Spinal cord (tissue), 10 donors: ENCODE data around the gene UBQLN3. TPM values are rescaled to one million over a fixed set of nuclear protein-coding genes. Genes with fewer than 3 reads are reported as not detected.

Source experiments
- DNase-seq, 6 donors: peaks; one replicate each; pipeline versions ENCODE4 v3.0.0 to v3.0.0-alpha.2; 2013 to 2015; ENCODE audit warnings: low spot score in 6 of 6, low read depth in 4 of 6
- H3K27ac ChIP-seq: one replicate; pipeline ENCODE4 v1.5.1; 2013; ENCODE audit warnings: low read depth, low read length, control low read depth
- H3K27me3 ChIP-seq: one replicate; pipeline ENCODE4 v1.6.1; 2013; ENCODE audit warnings: low read length; ENCODE audit not compliant: control insufficient read depth, insufficient read depth
- H3K36me3 ChIP-seq: one replicate; pipeline ENCODE4 v1.6.1; 2013; ENCODE audit warnings: low read length; ENCODE audit not compliant: control insufficient read depth, insufficient read depth
- H3K4me1 ChIP-seq: one replicate; pipeline ENCODE4 v1.6.1; 2013; ENCODE audit warnings: low read length; ENCODE audit not compliant: control insufficient read depth, insufficient read depth
- H3K4me3 ChIP-seq: one replicate; pipeline ENCODE4 v1.5.1; 2013; ENCODE audit warnings: low read depth, low read length, control low read depth
- H3K9me3 ChIP-seq: one replicate; pipeline ENCODE4 v1.6.1; 2013; ENCODE audit warnings: low read length; ENCODE audit not compliant: control insufficient read depth, insufficient read depth
- WGBS: methylation state at CpG from one replicate; pipeline ENCODE4 v1.1.5; 2013; ENCODE audit warnings: missing lambda C conversion rate; ENCODE audit not compliant: insufficient coverage; 5-methylcytosine and 5-hydroxymethylcytosine counted together
- long read RNA-seq, 4 donors: transcript quantifications; one replicate each; lab custom pipeline, GENCODE V29; 2026
- polyA plus RNA-seq, 2 donors: library from polyadenylated mRNA; unstranded; fragments of 120-200 nt; gene quantifications; one replicate each; pipeline ENCODE4 v1.2.1, GENCODE V29; 2013; ENCODE audit not compliant: insufficient read length in 2 of 2
- total RNA-seq, 2 donors: library from RNA; depleted of rRNA in 1 of 2; stranded (reverse); fragments of 120-200 nt in 1 of 2; fragments of >200 nt in 1 of 2; gene quantifications; one replicate each; pipeline versions ENCODE4 v1.2.3 to v1.2.4, GENCODE V29; 2013 to 2014
- donor health status: healthy.

The UBQLN3 gene
- total RNA-seq: under 1 TPM; 0.10 to 0.39 TPM
- not detected for polyA plus RNA-seq
- long read RNA-seq, donor 1: 0 reads
- long read RNA-seq, donor 2: 0 reads
- long read RNA-seq, donor 3: 0 reads
- long read RNA-seq, donor 4: 0 reads

DNA sequence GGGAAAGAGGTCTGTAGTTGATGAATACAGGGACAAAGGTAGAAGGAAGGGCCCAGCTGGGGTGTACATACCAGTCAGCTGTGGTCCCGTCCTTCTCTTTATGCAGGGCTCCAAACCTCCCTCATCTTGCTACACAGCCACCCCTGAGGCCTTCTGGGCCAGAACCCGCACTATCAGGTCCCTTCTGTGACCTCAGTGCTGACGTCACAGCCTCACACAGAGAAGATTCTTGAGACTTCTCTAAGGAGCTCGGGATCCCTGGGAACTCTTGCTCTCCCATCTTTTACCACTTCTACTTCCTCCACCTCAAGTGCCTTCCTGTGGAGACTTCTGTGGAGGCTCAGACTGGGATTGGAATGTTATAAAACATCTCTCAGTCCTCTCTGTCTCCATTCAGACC lies at the start of gene UBQLN3:
Gene UBQLN3 (minus strand): TSS at position 155 of the 400 bp plus-strand sequence. CDS start 399 bp downstream, outside the sequence.
- no peak within 1 kb of the TSS for H3K4me3 ChIP-seq
- H3K27me3 ChIP-seq: no peaks in the 10 kb centered on the region
- WGBS: 86% methylated on average over 3 of the region's 4 CpGs
- H3K9me3 ChIP-seq: no peaks in the 10 kb centered on the region
- no peaks in the 10 kb centered on the region for H3K36me3 ChIP-seq
- no peaks in the 10 kb centered on the region for H3K4me1 ChIP-seq
- DNase-seq: no peak
- H3K27ac ChIP-seq: no peak within 1 kb of the TSS

DNA sequence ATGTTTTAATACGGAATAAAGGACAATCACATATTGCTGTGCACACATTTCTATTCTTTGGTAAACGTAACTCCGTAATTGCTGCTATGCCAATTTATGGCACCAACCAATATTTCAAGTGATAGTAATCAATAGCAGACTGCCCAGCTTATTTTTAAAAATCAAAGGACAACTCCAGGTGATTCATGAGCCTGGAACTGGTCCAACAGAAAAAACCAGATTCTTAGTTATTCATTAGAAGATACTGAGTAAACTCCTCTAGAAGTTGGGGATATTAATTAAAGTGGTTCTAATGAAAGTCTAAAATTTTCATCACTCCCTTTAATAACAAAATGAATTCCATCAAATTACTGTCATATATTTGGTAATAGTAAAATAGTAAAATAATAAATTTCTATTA lies 48.0 kb upstream of the UBQLN3 start:
- Histone ChIP-seq H3K4me1 (no peaks in the 10 kb centered on the region), H3K36me3 (no peaks in the 10 kb centered on the region), H3K27me3 (no peaks in the 10 kb centered on the region), H3K9me3 (no peaks in the 10 kb centered on the region), H3K27ac (no peak overlapping the region), H3K4me3 (no peak overlapping the region)
- WGBS: 50% methylated on average over 2 of the region's 3 CpGs
- DNase-seq: no peak

DNA sequence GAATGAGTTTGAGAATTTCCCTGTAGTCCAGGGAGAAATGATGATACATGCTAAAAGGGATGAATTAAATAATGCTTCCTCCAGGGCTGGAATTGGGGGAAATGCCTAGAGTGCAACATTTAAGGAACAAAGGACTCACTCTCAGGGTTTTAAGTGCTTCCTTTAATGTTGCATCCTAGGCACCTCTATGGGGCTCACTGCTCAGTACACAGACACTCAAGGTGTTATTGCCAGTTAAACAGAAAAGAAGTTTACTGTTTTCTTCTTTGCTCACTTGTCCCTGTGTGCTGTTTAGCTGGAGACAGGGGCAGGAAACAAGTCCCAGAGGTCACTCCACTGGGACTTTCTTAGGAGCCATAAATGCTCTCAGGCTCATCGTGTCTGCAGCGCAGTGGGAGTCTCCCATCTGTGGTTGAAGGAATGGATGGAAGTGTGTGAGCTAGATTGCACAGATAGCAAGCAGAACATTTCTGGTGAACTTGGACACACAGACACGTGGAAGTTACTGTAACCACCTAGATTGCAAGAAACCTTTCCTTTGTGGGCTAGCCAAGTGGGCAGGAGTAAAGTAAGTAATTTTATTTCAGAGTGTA lies 46.9 kb upstream of the UBQLN3 start:
- H3K9me3 ChIP-seq: no peaks in the 10 kb centered on the region
- 55% methylated on average over 3 of the region's 3 CpGs for WGBS

DNA sequence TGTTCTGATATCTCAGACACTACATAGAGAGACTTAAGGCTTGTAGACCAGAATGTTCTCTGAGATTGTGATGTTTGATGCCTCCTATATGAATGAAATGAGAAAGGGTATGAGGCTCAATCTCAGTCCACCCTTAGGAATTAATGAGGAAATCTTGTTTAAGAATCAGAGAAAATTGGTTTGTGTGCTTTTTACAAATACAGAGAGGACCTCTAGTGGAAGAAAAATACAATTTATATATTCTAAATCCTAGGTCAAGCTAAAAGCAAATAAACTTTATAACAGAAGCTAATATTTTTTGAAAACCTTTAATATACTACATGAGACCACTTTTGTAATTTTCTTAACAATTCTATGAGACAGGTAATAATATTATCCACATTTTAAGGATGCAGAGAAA lies 43.6 kb upstream of the UBQLN3 start:
- DNase-seq: peak in 1 of 6 donors; percentile 48
- H3K36me3 ChIP-seq: no peaks in the 10 kb centered on the region
- H3K9me3 ChIP-seq: no peaks in the 10 kb centered on the region
- H3K27ac ChIP-seq: no peak overlapping the region
- no peaks in the 10 kb centered on the region for H3K27me3 ChIP-seq
- H3K4me1 ChIP-seq: no peaks in the 10 kb centered on the region
- no peak overlapping the region for H3K4me3 ChIP-seq

More for the DNA sequence above, 46.9 kb upstream of the UBQLN3 start:
- Histone ChIP-seq H3K4me3 (no peak overlapping the region), H3K4me1 (no peaks in the 10 kb centered on the region), H3K36me3 (no peaks in the 10 kb centered on the region), H3K27me3 (no peaks in the 10 kb centered on the region), H3K27ac (no peak overlapping the region)
- DNase-seq: no peak

DNA sequence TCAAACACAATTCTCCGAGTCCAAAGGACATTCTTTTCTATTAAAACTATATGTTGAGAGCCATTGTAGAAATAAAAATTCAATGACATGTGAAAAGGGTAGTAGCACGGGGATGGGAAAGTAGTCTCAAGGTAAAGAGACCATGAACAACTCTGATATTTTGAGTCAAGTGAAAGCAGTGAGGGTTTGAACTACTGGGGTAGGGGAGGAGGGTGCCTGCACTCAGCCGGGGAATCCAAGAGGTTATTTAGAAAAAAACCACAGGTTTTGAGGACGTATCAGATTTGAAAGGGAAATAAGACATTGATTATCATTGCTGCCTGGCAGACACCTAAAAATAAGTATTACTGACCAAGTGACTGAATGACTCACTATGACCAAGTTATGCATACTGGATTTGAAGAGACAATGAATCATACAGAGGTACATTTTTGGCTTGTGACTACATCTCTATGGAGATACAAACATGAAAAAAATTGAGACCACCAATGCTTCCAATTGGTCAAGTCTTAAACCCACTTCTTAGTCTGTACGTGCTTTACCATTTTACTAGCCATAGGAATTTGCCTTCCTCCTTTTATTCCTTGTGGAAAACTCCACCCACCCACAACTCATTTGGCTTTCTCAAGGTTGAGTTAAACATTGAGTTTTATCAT lies 40.8 kb upstream of the UBQLN3 start:
- Histone ChIP-seq H3K9me3 (no peaks in the 10 kb centered on the region), H3K4me1 (no peaks in the 10 kb centered on the region), H3K27ac (no peak overlapping the region), H3K4me3 (no peak overlapping the region), H3K27me3 (no peaks in the 10 kb centered on the region), H3K36me3 (no peaks in the 10 kb centered on the region)
- no peak for DNase-seq
- WGBS: 64% methylated on average over 3 of the region's 5 CpGs

DNA sequence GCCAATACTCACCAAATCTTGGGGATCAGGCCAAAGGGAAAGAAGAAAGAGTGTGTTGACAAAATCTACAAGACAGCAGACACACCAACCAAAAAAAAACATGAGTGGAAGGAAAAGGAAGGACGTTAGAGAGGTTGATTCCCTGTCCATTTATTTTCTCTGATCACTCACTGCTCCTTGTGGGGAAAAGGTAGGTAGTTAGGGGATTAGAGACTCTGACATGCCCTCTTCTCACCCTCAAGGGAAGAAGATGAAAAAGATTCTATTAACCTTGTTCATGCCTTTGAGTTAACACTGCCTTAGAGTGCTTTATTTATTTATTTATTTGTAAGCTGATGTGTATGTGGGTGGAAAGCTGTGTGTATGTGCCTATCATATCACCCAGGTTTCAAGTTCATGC lies 38.7 kb upstream of the UBQLN3 start, which contains the start of gene OR52H1:
Gene OR52H1 (minus strand): TSS at position 101 of the 400 bp plus-strand sequence. CDS start 3,035 bp downstream, outside the sequence.
- no peaks in the 10 kb centered on the region for H3K27me3 ChIP-seq
- no peak for DNase-seq
- H3K4me1 ChIP-seq: no peaks in the 10 kb centered on the region
- no peak within 1 kb of the TSS for H3K27ac ChIP-seq
- WGBS: no CpG with 5 or more reads among the region's 1 CpG
- H3K36me3 ChIP-seq: no peaks in the 10 kb centered on the region
- H3K9me3 ChIP-seq: no peaks in the 10 kb centered on the region
- no peak within 1 kb of the TSS for H3K4me3 ChIP-seq

DNA sequence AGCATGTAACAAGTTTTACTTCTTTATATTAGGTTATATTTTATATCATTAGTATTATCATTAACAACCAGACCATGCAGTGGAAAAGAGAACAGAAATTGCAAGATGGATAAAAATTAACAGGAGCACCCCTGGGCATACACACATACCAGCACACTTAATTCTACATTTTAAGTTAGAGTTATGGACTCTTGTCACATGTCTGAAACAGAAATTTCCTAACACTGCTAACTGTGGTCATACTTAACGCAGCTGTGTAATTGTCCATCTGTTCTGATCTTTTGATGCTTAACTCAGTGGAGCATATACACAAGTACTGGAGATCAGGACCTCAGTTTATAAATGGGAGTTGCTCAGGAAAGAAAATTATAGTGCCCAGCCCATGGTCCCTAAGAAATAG lies 38.2 kb upstream of the UBQLN3 start:
- 83% methylated on average over 1 of the region's 1 CpG for WGBS
- no peaks in the 10 kb centered on the region for H3K36me3 ChIP-seq
- DNase-seq: no peak
- H3K27ac ChIP-seq: no peak overlapping the region
- H3K9me3 ChIP-seq: no peaks in the 10 kb centered on the region
- H3K4me3 ChIP-seq: no peak overlapping the region
- no peaks in the 10 kb centered on the region for H3K27me3 ChIP-seq
- H3K4me1 ChIP-seq: no peaks in the 10 kb centered on the region

DNA sequence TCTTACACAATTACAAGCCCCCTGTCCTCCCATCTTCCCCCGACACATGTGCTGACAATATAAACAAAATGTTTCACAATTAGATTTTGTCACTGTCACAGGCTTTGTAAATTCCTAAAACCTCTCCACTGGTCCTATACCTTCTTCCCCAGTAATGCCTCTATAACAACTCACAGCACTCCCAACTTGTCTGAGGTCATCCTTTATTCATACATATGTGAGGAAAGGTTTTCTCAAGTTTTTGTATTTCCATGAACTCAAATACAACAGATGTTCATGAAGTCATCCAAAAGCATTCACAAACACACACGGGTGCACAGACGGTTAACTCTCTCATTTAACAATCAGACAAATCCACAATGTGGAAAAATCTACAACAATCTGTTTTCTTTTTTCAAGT lies 36.7 kb upstream of the UBQLN3 start:
- peak in 1 of 6 donors; percentile 4 for DNase-seq
- Histone ChIP-seq H3K27me3 (no peaks in the 10 kb centered on the region), H3K4me1 (no peaks in the 10 kb centered on the region), H3K4me3 (no peak overlapping the region), H3K27ac (no peak overlapping the region), H3K36me3 (no peaks in the 10 kb centered on the region), H3K9me3 (no peaks in the 10 kb centered on the region)
- 83% methylated on average over 1 of the region's 3 CpGs for WGBS

DNA sequence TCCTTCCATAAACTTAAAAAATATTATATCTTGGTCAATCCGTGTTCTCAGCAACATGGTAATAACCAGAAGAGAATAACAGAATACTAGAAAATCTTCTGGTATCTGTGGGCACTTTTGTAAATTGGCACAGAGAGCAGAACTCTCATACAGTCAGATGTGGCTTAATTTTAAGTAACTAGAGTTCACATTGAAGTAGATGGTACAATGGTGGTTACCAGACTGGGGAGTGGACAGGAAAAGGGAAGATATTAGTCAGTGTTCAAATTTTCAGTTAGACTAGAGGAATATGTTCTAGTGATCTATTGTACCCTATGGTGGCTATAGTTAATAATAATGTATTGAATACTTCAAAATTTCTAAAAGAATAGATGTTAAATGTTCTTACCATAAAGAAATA lies 31.7 kb upstream of the UBQLN3 start:
- WGBS: 60% methylated on average over 1 of the region's 1 CpG
- H3K4me1 ChIP-seq: no peaks in the 10 kb centered on the region
- H3K9me3 ChIP-seq: no peaks in the 10 kb centered on the region
- no peak for DNase-seq
- H3K36me3 ChIP-seq: no peaks in the 10 kb centered on the region
- H3K4me3 ChIP-seq: no peak overlapping the region
- no peaks in the 10 kb centered on the region for H3K27me3 ChIP-seq
- no peak overlapping the region for H3K27ac ChIP-seq

DNA sequence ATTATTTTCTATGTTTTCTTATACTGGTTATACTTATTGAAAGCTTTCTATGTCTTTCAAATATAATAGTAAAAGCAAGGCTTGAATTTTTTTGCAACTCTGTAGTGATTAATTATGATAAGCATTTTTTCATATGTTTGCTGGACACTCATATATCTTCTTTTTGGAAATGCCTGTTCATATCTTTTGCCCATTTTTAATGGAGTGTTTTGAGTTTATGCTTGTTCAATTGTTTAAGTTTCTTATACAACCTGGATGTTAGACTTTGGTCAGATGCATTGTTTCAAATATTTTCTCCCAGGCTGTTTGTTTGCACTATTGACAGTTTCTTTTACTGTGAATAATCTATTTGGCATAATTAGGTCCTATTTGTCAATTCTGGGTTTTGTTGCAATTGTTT lies 26.7 kb upstream of the UBQLN3 start:
- H3K36me3 ChIP-seq: no peaks in the 10 kb centered on the region
- no peaks in the 10 kb centered on the region for H3K27me3 ChIP-seq
- H3K27ac ChIP-seq: no peak overlapping the region
- no peak for DNase-seq
- no peaks in the 10 kb centered on the region for H3K4me1 ChIP-seq
- H3K4me3 ChIP-seq: no peak overlapping the region
- no peaks in the 10 kb centered on the region for H3K9me3 ChIP-seq
